DND-41 (cell line): ENCODE results near the gene CBARP.

Source experiments
- CTCF ChIP-seq: IDR thresholded peaks from 2 replicates; pipeline ENCODE4 v1.5.1; 2012; ENCODE audit warnings: borderline replicate concordance, low read length, moderate library complexity, mild to moderate bottlenecking; ENCODE audit not compliant: poor library complexity, severe bottlenecking; ENCODE audit errors: extremely low read depth
- EZH2 ChIP-seq: IDR thresholded peaks from 3 replicates; pipeline ENCODE4 v1.6.1; 2012; ENCODE audit warnings: borderline replicate concordance, low read depth, mild to moderate bottlenecking, moderate library complexity, low read length, inconsistent platforms; ENCODE audit not compliant: severe bottlenecking

- TF ChIP-seq EZH2: no peak
- no peak for TF ChIP-seq CTCF
Observed at GRCh38 chr19:1286487-1287353, 48.9 kb upstream of the CBARP start.
